Measurements from ENCODE around the gene CEACAM5.

Gene CEACAM5

GRCh38 chr19:41708481-41708880, at the start of gene CEACAM5:
Gene CEACAM5 (plus strand): TSS chr19:41708626. CDS start chr19:41708732, 106 bp downstream.
- DNase-seq: no peak

DNA sequence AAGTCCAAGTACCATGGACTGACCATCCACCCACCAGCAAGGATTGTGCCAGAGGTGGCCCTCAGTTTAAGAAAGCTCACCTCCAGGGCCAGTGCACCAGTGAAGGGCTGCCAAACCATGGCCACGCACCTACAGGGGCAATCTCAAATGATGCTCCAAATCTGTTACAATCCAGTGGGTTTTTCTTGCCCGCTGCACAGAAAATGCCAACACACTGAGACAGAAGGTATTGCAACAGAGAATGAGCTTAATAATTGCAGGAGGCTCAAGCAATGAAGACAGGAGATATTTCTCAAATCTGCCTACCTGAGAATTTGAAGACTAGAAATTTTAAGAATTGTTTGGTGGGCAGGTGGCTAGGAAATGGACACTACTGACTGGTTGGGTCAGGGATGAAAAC, 42.4 kb upstream of the CEACAM5 start:
- no peak for DNase-seq

GRCh38 chr19:41668315-41668714, 40.1 kb upstream of the CEACAM5 start:
- no peak for DNase-seq

GRCh38 chr19:41670755-41671154, 37.7 kb upstream of the CEACAM5 start:
- DNase-seq: no peak

DNA sequence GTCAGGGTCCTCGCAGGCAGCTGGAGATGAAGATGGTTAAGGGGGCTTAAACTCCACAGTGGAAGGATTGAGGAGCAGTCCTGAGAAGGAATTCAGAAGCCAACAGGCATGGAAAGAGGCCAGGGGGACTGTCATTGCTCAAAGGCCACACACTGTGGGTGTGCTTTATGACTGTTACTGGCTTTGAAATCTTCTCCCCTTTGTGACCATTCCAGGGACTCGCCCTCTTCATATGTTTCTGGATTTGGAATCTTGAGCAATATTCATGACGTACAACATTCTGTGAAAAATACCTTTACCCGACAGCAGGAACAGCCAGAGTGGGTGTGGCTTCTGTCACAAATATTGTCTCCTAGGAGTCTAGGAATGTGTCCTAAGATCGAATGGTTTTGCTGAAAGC, 36.9 kb upstream of the CEACAM5 start:
- no peak for DNase-seq

DNA sequence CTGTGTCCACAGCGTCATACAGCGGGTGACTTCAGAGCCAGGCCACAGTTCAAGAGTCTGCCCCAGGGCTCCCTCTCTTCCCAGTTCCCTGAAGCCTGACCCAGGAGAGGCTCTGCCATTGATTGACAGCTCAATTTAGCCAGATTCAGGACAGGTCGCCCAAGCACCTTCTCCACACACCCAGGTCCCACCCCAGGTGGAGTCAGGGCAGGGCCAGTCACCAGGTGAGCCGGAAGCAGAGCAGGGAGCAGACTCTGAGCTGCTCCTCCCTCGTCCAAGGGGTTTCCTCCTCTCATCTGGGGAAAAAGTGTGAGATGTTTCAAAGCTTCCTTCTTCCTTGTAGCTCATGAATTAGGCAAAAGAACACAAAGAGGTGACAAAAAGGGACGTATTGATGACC, 26.0 kb upstream of the CEACAM5 start:
- no peak for DNase-seq

DNA sequence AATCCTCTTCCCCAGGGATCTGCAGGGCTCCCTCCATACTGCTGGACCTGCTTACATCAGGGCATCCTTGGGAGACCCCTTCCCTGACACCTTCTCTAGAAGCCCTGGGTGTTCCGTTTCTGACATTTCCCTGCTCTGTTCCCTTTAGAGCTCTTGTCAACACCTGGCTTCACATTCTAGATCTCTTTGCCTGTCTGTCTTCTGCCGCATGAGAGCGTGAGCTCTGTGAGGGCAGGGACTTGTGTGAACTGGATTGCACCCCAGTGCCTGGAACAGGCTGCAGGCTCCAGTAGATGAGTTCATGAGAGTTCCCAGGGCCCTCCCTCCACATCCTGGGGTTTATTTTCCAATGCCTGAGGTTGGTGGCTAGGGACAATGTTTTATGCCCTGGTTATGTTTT, 21.0 kb upstream of the CEACAM5 start:
- no peak for DNase-seq

DNA sequence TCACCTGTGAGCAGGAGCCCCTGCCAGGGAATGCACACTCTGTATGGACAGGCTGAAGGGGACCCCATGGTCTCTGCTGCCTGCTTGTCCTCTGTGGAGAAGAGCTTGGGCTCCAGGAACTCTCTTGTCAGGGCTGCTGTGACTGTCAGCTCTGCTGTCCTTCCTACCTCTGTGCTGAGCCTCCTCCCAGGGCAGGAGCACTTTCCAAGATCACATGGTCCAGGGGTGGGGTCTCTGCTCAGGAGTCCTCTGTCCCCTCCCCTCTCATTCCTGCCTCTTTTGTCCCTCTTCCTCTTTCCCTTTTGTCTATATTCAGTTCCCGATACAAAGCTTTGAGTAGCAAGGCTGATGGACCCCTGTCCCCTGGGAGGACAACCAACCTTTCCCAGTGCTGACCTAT, 20.3 kb upstream of the CEACAM5 start, which contains the start of gene CEACAM7:
Gene CEACAM7 (minus strand): TSS at position 173 of the 400 bp plus-strand sequence. CDS start 105 bp downstream, at position 68.
- no peak for DNase-seq

DNA sequence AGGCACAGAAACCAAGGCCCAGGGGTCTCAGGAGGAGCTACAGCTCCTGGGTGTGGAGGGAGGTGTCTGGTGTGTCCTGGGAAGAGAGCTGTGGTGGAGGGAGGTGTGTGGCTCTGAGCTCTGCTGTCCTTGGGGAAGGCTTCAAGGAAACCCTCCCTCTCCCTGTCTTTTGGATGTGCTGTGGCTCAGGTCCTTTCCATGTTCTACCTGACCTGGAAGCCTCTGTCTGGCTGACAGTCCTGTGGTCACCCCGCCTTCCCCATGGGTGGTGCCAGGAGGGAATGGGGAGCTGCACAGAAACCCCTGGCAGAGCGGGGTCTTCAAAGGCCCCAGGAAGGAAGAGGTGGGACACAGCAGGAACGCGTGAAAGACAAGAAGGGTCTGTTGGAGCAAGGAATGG, 19.7 kb upstream of the CEACAM5 start:
- no peak for DNase-seq

GRCh38 chr19:41689993-41690800, 18.2 kb upstream of the CEACAM5 start:
- DNase-seq: no peak

- no peak for DNase-seq
Observed at GRCh38 chr19:41690801-41691065, 17.7 kb upstream of the CEACAM5 start.

DNA sequence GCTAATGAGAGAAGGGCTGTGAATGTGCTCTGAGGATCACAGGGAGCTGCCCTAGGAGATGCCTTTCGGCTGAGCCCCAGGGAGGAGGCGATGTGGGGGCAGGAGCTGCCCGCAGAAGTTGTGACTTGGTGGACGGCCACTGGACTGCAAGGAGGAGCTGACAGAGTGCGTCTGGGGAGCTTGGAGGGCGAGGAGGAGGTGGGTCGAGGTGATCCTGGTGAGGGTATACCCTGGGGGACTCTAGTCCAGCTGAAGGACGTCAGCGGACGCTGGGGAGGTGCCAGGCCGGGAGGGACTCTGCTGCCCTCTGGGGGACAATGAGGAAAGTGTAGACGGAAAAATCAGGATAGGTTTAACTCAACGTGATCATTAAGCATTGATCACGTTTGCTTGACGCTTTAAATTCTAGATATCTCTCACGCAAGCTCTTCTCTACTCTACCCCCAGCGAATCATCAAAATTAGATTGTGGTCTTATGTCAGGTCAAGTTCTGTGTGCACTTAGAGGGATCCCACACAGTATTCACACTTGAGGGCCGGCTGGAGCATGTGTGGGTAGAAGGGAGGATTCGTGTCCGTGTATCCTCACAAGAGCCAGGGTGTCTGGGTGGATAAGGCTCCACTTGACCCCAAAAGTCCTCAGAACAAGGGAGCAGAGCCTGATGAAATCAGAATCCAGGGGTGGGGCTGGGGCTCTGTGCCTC, 17.0 kb upstream of the CEACAM5 start:
- no peak for DNase-seq

GRCh38 chr19:41694196-41694595, 14.2 kb upstream of the CEACAM5 start:
- no peak for DNase-seq

- DNase-seq: no peak
Observed at GRCh38 chr19:41694831-41695635, 13.4 kb upstream of the CEACAM5 start.

DNA sequence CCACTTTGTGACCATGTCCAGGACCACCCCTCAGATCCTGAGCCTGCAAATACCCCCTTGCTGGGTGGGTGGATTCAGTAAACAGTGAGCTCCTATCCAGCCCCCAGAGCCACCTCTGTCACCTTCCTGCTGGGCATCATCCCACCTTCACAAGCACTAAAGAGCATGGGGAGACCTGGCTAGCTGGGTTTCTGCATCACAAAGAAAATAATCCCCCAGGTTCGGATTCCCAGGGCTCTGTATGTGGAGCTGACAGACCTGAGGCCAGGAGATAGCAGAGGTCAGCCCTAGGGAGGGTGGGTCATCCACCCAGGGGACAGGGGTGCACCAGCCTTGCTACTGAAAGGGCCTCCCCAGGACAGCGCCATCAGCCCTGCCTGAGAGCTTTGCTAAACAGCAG, 12.7 kb upstream of the CEACAM5 start:
- DNase-seq: no peak

DNA sequence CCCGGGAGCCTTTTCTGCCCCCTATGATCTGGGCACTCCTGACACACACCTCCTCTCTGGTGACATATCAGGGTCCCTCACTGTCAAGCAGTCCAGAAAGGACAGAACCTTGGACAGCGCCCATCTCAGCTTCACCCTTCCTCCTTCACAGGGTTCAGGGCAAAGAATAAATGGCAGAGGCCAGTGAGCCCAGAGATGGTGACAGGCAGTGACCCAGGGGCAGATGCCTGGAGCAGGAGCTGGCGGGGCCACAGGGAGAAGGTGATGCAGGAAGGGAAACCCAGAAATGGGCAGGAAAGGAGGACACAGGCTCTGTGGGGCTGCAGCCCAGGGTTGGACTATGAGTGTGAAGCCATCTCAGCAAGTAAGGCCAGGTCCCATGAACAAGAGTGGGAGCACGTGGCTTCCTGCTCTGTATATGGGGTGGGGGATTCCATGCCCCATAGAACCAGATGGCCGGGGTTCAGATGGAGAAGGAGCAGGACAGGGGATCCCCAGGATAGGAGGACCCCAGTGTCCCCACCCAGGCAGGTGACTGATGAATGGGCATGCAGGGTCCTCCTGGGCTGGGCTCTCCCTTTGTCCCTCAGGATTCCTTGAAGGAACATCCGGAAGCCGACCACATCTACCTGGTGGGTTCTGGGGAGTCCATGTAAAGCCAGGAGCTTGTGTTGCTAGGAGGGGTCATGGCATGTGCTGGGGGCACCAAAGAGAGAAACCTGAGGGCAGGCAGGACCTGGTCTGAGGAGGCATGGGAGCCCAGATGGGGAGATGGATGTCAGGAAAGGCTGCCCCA, 11.8 kb upstream of the CEACAM5 start:
- no peak for DNase-seq

GRCh38 chr19:41697198-41697855, 11.1 kb upstream of the CEACAM5 start:
- no peak for DNase-seq

- DNase-seq: no peak
Observed at GRCh38 chr19:41698746-41699230, 9.6 kb upstream of the CEACAM5 start.

DNA sequence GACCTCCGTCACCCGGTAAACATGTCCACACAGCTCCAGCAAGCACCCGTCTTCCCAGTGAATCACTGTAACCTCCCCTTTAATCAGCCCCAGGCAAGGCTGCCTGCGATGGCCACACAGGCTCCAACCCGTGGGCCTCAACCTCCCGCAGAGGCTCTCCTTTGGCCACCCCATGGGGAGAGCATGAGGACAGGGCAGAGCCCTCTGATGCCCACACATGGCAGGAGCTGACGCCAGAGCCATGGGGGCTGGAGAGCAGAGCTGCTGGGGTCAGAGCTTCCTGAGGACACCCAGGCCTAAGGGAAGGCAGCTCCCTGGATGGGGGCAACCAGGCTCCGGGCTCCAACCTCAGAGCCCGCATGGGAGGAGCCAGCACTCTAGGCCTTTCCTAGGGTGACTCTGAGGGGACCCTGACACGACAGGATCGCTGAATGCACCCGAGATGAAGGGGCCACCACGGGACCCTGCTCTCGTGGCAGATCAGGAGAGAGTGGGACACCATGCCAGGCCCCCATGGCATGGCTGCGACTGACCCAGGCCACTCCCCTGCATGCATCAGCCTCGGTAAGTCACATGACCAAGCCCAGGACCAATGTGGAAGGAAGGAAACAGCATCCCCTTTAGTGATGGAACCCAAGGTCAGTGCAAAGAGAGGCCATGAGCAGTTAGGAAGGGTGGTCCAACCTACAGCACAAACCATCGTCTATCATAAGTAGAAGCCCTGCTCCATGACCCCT, 9.0 kb upstream of the CEACAM5 start:
- no peak for DNase-seq

DNA sequence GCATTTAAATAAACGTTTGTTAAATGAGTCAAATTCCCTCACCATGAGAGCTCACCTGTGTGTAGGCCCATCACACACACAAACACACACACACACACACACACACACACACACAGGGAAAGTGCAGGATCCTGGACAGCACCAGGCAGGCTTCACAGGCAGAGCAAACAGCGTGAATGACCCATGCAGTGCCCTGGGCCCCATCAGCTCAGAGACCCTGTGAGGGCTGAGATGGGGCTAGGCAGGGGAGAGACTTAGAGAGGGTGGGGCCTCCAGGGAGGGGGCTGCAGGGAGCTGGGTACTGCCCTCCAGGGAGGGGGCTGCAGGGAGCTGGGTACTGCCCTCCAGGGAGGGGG, 8.5 kb upstream of the CEACAM5 start:
- no peak for DNase-seq

DNA sequence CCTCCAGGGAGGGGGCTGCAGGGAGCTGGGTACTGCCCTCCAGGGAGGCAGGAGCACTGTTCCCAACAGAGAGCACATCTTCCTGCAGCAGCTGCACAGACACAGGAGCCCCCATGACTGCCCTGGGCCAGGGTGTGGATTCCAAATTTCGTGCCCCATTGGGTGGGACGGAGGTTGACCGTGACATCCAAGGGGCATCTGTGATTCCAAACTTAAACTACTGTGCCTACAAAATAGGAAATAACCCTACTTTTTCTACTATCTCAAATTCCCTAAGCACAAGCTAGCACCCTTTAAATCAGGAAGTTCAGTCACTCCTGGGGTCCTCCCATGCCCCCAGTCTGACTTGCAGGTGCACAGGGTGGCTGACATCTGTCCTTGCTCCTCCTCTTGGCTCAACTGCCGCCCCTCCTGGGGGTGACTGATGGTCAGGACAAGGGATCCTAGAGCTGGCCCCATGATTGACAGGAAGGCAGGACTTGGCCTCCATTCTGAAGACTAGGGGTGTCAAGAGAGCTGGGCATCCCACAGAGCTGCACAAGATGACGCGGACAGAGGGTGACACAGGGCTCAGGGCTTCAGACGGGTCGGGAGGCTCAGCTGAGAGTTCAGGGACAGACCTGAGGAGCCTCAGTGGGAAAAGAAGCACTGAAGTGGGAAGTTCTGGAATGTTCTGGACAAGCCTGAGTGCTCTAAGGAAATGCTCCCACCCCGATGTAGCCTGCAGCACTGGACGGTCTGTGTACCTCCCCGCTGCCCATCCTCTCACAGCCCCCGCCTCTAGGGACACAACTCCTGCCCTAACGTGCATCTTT, 7.8 kb upstream of the CEACAM5 start:
- no peak for DNase-seq
